Stomach smooth muscle (tissue), 2 donors: Measurements from ENCODE around the gene RAB8B.
"Not testable (repeated sequence)": the region's sequence is repeated elsewhere in the genome, so short reads cannot be mapped to it uniquely, and the experiment has no call there.

Experiments used
- H3K27ac ChIP-seq: one replicate; pipeline ENCODE4 v1.7.0; 2013; ENCODE audit warnings: mild to moderate bottlenecking, low read length, inconsistent platforms
- H3K27me3 ChIP-seq, 2 donors: one replicate each; pipeline ENCODE4 v1.7.0; 2013; ENCODE audit warnings: low read length in 2 of 2; ENCODE audit not compliant: insufficient read depth in 2 of 2, control insufficient read depth in 1 of 2
- H3K36me3 ChIP-seq, 2 donors: one replicate each; pipeline ENCODE4 v1.7.0; 2013; ENCODE audit warnings: low read length in 2 of 2; ENCODE audit not compliant: control insufficient read depth in 2 of 2, insufficient read depth in 2 of 2
- H3K4me1 ChIP-seq: one replicate; pipeline ENCODE4 v1.7.0; 2013; ENCODE audit warnings: low read length; ENCODE audit not compliant: control insufficient read depth, insufficient read depth
- H3K4me3 ChIP-seq, 2 donors: one replicate each; pipeline ENCODE4 v1.7.0; 2013; ENCODE audit warnings: low read length in 2 of 2
- H3K9ac ChIP-seq, 2 donors: one replicate each; pipeline ENCODE4 v1.7.0; 2013; ENCODE audit warnings: low read length in 2 of 2, mild to moderate bottlenecking in 1 of 2
- H3K9me3 ChIP-seq, 2 donors: one replicate each; pipeline ENCODE4 v1.7.0; 2013; ENCODE audit warnings: low read length in 2 of 2; ENCODE audit not compliant: control insufficient read depth in 2 of 2
- donor health status: healthy.
- donor health status: Pancreatic carcinoma.

The RAB8B gene

DNA sequence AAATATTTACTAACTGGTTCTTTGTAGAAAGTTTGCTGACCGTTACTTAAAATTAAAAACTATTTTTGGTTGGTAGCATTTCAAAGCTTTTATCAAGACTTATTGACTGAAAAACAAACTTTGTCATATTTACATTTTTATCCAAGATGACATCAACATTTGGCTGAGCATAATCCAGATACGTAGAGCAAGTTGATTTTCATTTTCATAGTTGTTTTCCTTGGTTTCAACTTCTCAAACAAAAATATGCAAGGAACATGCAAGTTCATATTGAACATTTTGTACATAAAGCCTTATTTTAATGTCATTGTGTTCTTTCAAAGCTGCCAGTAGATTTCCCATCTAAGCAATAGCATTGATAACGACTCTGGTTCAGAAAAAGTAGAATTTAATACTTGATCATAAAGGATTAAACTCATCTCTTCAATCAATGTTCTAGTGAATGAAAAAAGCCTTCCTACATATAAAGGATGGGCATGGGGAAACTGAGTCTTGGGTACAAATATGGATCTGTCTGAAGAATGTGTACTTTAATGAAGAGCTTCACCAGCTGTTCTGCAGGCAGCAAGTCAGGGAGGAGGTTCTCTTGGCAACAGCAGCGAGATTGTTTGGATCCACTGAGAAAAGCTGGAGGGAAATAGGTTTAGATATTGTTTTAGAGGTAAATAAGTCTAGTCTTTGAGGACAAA, 5.6 kb downstream of the RAB8B start:
- H3K9me3 ChIP-seq, result no peaks in the 10 kb centered on the region
- H3K4me1 ChIP-seq, result no peaks in the 10 kb centered on the region
- H3K9ac ChIP-seq, result no peak overlapping the region
- peak overlapping the region in 1 of 2 donors; percentile 9 for H3K4me3 ChIP-seq
- no peaks in the 10 kb centered on the region for H3K36me3 ChIP-seq
- no peaks in the 10 kb centered on the region for H3K27me3 ChIP-seq
- no peak overlapping the region for H3K27ac ChIP-seq

DNA sequence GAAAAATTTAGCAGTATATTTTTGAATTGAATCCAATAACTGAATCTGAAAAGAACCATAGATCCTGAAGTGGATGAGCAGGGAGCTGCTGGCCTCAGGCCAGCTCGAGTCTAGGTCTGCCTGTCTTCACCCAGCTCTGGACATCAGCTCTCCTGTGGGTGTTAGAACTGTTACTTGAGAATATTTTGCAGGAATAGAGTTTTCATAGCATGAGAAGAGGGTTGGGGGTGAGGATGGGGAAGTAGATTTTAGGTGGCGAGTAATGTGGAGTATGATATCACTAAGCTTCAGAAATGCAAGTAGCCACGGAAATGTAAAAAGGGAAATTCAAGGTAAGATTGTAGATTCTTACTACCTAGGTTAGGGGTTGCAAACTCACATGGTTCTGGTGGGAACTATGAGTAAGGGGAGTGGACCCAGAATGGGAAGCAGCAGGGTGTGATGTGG, 6.2 kb downstream of the RAB8B start:
- Histone ChIP-seq H3K27ac (no peak overlapping the region), H3K9me3 (no peaks in the 10 kb centered on the region), H3K9ac (no peak overlapping the region), H3K4me3 (no peak overlapping the region), H3K36me3 (no peaks in the 10 kb centered on the region), H3K4me1 (no peaks in the 10 kb centered on the region), H3K27me3 (no peaks in the 10 kb centered on the region)

DNA sequence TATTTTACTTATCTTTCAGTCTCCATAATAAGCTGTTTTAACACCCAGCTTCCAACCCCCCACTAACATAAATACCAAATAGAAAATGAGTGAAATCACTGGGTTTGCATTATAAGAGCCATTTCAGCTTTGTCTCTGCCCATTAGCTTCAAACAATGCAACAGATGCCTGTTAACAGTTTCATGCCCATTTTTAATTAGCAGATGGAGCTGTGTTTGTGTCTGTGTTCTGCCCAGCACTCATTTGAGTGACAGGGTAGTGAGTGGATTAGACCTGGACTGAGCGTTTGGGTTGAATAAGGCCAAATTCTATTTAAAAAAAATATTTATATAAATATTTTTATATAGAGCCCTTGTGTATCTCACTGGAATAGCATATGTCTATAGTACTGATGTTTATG, 7.4 kb downstream of the RAB8B start:
- no peak overlapping the region for H3K4me3 ChIP-seq
- no peak overlapping the region for H3K9ac ChIP-seq
- no peak overlapping the region for H3K27ac ChIP-seq
- no peaks in the 10 kb centered on the region for H3K27me3 ChIP-seq
- H3K4me1 ChIP-seq, result no peaks in the 10 kb centered on the region
- no peaks in the 10 kb centered on the region for H3K9me3 ChIP-seq
- H3K36me3 ChIP-seq, result no peaks in the 10 kb centered on the region

DNA sequence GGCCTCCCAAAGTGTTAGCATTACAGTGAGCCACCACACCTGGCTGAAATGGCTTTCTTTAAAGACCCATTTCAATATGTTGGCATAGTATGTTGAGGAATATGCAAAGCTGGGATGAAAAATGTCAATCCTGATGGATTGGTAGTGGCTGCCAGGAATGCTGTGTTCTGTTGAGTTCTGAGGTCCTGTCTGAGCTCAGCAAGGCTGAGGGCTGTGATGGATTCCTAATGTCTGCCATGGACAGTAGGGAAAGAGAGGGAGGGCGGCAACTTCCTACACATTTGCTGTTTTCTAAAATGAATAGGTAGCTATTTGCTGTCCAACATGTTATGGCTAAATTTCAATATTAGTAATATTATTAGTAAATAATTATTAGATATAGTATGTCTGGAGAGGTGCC, 8.2 kb downstream of the RAB8B start:
- H3K4me1 ChIP-seq, result no peaks in the 10 kb centered on the region
- H3K4me3 ChIP-seq, result no peak overlapping the region
- no peaks in the 10 kb centered on the region for H3K9me3 ChIP-seq
- H3K27me3 ChIP-seq, result no peaks in the 10 kb centered on the region
- no peak overlapping the region for H3K27ac ChIP-seq
- H3K9ac ChIP-seq, result no peak overlapping the region
- H3K36me3 ChIP-seq, result no peaks in the 10 kb centered on the region

DNA sequence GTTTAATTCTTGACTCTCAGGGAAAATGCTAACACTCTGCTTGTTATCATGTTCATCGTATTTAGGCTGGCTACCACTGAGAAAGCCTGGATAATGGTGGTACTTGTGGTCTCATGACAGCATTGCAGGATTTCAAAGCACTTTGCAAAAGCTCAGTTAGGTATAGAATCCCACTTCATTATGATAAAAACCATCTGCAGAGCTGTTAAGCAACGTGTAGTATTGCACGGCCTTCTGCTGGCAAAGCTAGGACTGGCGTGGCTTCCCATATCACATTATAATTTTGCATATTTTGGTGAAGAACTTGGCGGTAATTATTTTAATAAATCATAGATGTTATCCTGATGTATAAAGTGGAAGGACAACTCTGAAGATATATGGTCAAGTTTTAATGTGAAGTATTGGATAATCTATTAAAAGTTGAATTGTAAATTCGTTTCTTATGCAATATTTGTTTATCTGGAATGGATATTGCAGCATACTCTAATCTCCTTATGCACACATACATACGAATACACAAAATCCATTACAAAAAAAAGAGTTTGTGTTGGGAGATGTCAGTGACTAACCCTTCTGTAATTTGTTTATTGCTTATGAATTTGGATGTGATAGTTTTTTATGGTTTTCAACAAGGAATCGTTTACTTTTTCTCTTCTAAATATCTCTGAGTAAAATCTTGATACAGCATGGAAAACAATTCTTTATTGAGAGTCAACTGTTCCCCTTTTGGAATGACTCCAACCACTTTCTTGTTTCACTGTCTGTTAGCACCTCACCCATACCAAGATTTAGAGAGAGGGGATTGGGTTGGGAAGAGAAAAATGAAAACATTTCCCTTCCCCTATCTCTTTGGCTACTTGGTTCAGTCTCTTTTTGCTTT, 9.2 kb downstream of the RAB8B start:
- Histone ChIP-seq H3K4me3 (no peak overlapping the region), H3K27ac (no peak overlapping the region), H3K27me3 (no peaks in the 10 kb centered on the region), H3K4me1 (no peaks in the 10 kb centered on the region), H3K9ac (no peak overlapping the region), H3K36me3 (no peaks in the 10 kb centered on the region), H3K9me3 (no peaks in the 10 kb centered on the region)

DNA sequence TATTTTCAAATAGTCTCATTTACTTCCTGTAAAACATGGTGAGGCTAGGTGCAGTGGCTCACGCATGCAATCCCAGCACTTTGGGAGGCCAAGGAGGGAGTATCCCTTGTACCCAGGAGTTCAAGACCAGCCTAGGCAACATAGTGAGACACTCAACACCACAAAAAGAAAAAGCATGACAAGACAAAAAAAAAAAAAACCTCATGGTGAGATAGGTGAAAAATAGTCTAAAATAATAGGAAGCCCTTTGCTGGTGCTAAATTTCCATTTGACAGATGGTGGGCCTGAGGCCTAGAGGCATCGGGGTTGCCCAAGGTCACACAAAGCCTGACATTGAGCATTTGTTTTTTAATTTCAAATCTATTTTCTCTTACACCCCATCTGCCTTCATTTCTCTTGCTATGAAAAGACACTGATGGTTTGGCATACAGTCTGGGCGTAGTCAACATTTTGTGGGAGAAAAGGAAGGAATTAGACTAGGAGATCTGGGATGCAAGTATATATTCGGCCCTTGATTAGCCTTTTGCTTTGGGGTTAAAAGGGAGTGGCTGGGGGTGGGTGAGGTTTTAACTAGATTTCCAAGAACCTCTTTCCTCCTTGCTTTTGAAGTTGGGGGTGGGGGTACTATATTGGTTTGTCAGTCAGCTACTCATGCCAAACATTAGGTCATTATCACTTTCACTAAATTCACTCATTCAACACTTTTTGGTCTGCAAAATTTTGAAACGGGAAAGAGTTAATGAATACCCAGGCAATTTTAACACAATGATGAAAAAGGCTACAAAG, 11.3 kb downstream of the RAB8B start:
- H3K27me3 ChIP-seq, result no peaks in the 10 kb centered on the region
- H3K9me3 ChIP-seq, result no peaks in the 10 kb centered on the region
- no peak overlapping the region for H3K4me3 ChIP-seq
- no peak overlapping the region for H3K9ac ChIP-seq
- H3K27ac ChIP-seq, result no peak overlapping the region
- no peaks in the 10 kb centered on the region for H3K4me1 ChIP-seq
- H3K36me3 ChIP-seq, result no peaks in the 10 kb centered on the region

DNA sequence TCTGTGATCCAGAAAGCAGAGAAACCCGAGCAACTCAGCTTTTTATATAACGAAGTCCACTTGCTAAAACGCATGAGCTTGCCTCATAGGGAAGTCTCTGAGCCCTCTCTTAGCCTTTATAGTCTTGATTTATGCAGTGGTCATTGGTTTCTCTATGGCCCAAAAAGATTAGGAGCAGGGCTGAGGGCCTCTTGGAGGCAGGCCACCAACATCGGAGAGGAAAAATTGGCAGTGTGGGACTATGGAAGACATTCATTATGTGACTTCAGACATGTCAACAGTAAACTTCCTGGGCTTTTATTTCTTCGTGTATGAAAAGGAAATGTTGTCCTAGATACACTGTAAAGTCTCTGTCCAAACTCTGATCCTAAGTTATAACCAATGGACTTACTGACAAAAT, 13.5 kb downstream of the RAB8B start:
- H3K9ac ChIP-seq, result no peak overlapping the region
- no peaks in the 10 kb centered on the region for H3K27me3 ChIP-seq
- no peaks in the 10 kb centered on the region for H3K4me1 ChIP-seq
- H3K9me3 ChIP-seq, result no peaks in the 10 kb centered on the region
- H3K36me3 ChIP-seq, result no peaks in the 10 kb centered on the region
- H3K27ac ChIP-seq, result no peak overlapping the region
- no peak overlapping the region for H3K4me3 ChIP-seq

DNA sequence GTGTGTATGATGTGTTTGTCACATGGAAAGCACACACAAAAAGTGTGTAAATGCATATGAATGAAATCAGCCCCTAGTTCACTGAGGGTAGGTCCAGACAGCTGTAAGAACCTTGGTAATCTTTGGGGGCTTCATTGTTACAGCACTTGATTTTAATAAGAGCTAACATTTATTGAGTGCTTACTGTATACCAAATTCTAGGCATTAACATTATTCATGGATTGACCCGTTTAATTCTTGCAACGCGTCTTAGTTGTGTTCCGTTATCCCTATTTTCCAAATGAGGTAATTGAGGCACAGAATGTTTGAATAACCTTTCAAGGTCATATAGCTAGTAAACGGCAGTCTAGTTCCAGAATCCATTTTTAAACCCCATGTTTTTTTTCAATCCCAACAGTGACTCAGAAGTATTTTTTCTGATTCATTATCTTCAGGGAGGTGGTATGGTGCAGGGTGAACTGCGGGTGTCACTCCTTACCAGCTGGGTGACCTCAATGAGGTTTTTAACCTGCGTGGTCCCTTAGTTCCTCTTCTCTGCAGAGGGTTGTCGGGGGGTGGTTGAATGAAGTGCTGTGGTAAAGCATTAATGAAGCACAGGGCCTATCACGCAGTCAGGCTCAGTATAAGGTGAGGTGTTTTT, 14.2 kb downstream of the RAB8B start:
- Histone ChIP-seq H3K4me3 (no peak overlapping the region), H3K27ac (no peak overlapping the region), H3K36me3 (no peaks in the 10 kb centered on the region), H3K9me3 (no peaks in the 10 kb centered on the region), H3K4me1 (no peaks in the 10 kb centered on the region), H3K27me3 (no peaks in the 10 kb centered on the region), H3K9ac (no peak overlapping the region)

DNA sequence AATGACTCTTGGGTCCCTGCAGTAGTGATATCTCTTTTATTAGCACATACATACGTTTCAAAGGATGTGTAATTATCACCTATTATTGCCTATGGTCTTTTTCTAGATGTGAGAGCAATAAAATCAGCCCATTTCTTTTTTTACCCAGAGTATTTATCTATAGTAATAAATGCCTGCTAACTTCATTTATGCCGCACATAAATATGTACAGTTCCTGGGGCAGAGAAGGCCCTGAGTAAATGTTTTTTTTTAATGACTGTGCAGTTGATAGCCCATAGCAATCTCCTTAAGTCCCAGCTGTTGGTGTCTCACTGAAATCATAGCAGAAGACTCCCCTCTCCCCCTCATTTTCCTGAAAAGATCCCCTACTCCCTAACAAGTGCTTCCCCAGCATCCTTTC, 16.7 kb downstream of the RAB8B start:
- Histone ChIP-seq H3K4me1 (no peaks in the 10 kb centered on the region), H3K27me3 (no peaks in the 10 kb centered on the region), H3K27ac (no peak overlapping the region), H3K9me3 (no peaks in the 10 kb centered on the region), H3K36me3 (no peaks in the 10 kb centered on the region), H3K9ac (no peak overlapping the region), H3K4me3 (no peak overlapping the region)

DNA sequence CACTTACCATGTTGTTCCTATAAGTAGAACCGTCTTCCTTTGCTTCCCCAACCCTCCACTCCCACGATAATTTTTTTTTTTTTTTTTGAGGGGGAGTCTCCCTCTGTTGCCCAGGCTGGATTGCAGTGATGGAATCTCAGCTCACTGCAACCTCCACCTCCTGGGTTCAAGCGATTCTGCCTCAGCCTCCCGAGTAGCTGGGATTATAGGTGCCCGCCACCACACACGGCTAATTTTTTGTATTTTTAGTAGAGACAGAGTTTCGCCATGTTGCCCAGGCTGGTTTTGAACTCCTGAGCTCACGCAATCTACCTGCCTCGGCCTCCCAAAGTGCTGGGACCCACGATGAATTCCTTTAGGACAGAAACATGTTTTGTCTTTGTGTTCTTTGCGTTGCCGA, 19.4 kb downstream of the RAB8B start:
- not testable (repeated sequence) for H3K9ac ChIP-seq, H3K27ac ChIP-seq, H3K4me1 ChIP-seq, H3K4me3 ChIP-seq, H3K36me3 ChIP-seq, H3K9me3 ChIP-seq, H3K27me3 ChIP-seq
